Breast epithelium (tissue), 4 donors: ENCODE measurements around the gene ENOSF1. TPM values are rescaled to one million over a fixed set of nuclear protein-coding genes. Genes with fewer than 3 reads are reported as not detected.

Experiments
- DNase-seq, 2 donors: peaks; one replicate each; pipeline ENCODE4 v3.0.0-alpha.2; 2019; ENCODE audit warnings: low spot score in 2 of 2
- H3K27ac ChIP-seq, 2 donors: fragments of 200-600 bp; sonication (generic) in 1 of 2; one replicate each; pipeline ENCODE4 v1.5.1; 2016 to 2019; ENCODE audit warnings: mild to moderate bottlenecking in 1 of 2
- H3K27me3 ChIP-seq, 2 donors: fragments of 200-600 bp; sonication (generic) in 1 of 2; one replicate each; pipeline versions ENCODE4 v1.5.1 to v1.6.0; 2017 to 2019; ENCODE audit warnings: control low read depth in 1 of 2, mild to moderate bottlenecking in 1 of 2
- H3K36me3 ChIP-seq: fragments of 200-600 bp; one replicate; pipeline ENCODE4 v1.5.1; 2019
- H3K4me1 ChIP-seq, 2 donors: fragments of 200-600 bp; sonication (generic); one replicate each; pipeline ENCODE4 v1.5.1; 2016 to 2019; ENCODE audit warnings: control low read depth in 1 of 2
- H3K4me3 ChIP-seq, 3 donors: fragments of 200-600 bp; sonication (generic); 1 replicate in 2 of 3; 2 replicates in 1 of 3; pipeline ENCODE4 v1.5.1; 2016 to 2019; ENCODE audit warnings: mild to moderate bottlenecking in 3 of 3, moderate library complexity in 2 of 3
- H3K9me3 ChIP-seq, 2 donors: fragments of 200-600 bp; sonication (generic) in 1 of 2; one replicate each; pipeline ENCODE4 v1.5.1; 2016 to 2019; ENCODE audit warnings: control low read depth in 1 of 2
- CTCF ChIP-seq, 3 donors: fragments of 450-650 bp; IDR thresholded peaks; one replicate each; pipeline ENCODE4 v1.5.1; 2016 to 2017; ENCODE audit warnings: antibody characterized with exemption in 3 of 3, mild to moderate bottlenecking in 3 of 3, moderate library complexity in 3 of 3
- POLR2A ChIP-seq: fragments of 450-650 bp; IDR thresholded peaks from one replicate; pipeline ENCODE4 v1.6.1; 2016; ENCODE audit warnings: antibody characterized with exemption, mild to moderate bottlenecking, moderate library complexity
- POLR2AphosphoS5 ChIP-seq, 3 donors: sonication (generic); formaldehyde crosslinking; IDR thresholded peaks; one replicate each; pipeline ENCODE4 v1.6.1; 2017; ENCODE audit warnings: antibody characterized with exemption in 3 of 3
- intact Hi-C: fragments of 100-400 bp; cut with DNase I; formaldehyde crosslinking; loops from one replicate; pipeline ENCODE4 v1.15.1; 2023; ENCODE audit warnings: low total_unique reads
- total RNA-seq, 3 donors: library from RNA; depleted of rRNA; stranded (reverse); fragments of >200 nt; gene quantifications; one replicate each; pipeline ENCODE4 v1.1.0, GENCODE V29; 2016

Gene ENOSF1
- total RNA-seq, 3 donors from 2014 or later = 49.4 to 96.0 (median 90.1) TPM

- Histone ChIP-seq H3K4me3 (peak overlapping the region in 1 of 3 donors; percentile 84), H3K27ac (no peak overlapping the region), H3K9me3 (no peaks in the 10 kb centered on the region), H3K36me3 (no peaks in the 10 kb centered on the region), H3K4me1 (no peaks in the 10 kb centered on the region), H3K27me3 (no peaks in the 10 kb centered on the region)
- no peak for TF ChIP-seq CTCF (IDR thresholded peaks at IDR 0.05)
- TF ChIP-seq POLR2AphosphoS5 (IDR thresholded peaks at IDR 0.05) = no peak
- TF ChIP-seq POLR2A = no peak
- DNase-seq = no peak
- intact Hi-C loops = no loop called here
These were observed 53.4 kb downstream of the ENOSF1 start for GRCh38 chr18:658947-659533.

DNA sequence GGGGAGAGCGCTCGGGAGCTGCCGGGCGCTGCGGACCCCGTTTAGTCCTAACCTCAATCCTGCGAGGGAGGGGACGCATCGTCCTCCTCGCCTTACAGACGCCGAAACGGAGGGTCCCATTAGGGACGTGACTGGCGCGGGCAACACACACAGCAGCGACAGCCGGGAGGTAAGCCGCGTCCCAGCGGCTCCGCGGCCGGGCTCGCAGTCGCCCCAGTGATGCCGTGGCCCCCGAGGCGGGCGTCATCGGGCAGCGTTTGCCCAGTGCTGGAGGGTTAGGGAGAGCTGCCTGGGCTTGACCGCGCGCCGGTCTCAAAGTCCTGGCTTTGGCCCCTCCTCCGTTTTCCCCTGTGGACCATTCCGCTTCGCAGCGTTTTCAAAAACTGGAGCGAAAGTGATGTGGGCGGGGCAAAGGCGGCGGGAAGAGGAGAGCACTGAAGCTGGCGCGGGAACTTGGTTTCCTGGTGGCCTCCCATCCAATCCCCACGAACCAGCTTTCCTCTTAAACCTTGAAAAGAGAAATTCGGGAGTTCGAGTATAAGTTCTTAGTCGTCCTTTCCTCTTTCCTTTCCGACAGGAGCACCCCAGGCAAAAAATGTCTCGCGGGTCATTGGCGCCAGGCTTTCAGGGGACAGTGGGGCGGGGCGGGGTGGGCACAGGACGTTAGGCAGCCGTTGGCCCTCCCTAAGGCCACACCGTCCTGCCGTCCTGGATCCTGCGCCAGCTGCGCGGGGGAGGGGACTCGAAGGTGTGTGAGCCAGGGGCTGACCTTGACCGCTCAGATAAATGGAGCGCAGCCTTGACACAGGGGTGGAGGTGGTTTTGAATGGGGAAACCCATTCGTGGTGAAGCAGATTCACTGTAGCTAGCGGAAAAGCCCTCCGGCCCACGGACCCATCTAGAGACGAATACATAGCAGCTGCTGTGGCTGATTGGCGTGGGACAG, 54.2 kb downstream of the ENOSF1 start:
- TF ChIP-seq CTCF (IDR thresholded peaks at IDR 0.05) (no peak), POLR2AphosphoS5 (IDR thresholded peaks at IDR 0.05) (no peak), POLR2A (no peak)
- no peaks in the 10 kb centered on the region for H3K36me3 ChIP-seq
- H3K4me1 ChIP-seq = no peaks in the 10 kb centered on the region
- DNase-seq = peak; percentile 57 to 70
- H3K27me3 ChIP-seq = no peaks in the 10 kb centered on the region
- H3K27ac ChIP-seq = peak overlapping the region in 1 of 2 donors; percentile 17
- intact Hi-C loops = no loop called here
- H3K4me3 ChIP-seq = peak overlapping the region; percentile 50 to 84 (median 82)
- no peaks in the 10 kb centered on the region for H3K9me3 ChIP-seq

GRCh38 chr18:657311-658000, 55.0 kb downstream of the ENOSF1 start, which contains the start of gene TYMS:
Gene TYMS (plus strand): TSS chr18:657653. CDS start chr18:657743, 90 bp downstream.
- TF ChIP-seq POLR2A (no peak), CTCF (IDR thresholded peaks at IDR 0.05) (no peak), POLR2AphosphoS5 (IDR thresholded peaks at IDR 0.05) (no peak)
- Histone ChIP-seq H3K36me3 (no peaks in the 10 kb centered on the region), H3K4me1 (no peaks in the 10 kb centered on the region), H3K27me3 (no peaks in the 10 kb centered on the region), H3K9me3 (no peaks in the 10 kb centered on the region), H3K27ac (peak within 1 kb of the TSS in 1 of 2 donors; percentile 17), H3K4me3 (peak within 1 kb of the TSS; percentile 50 to 84 (median 82))
- DNase-seq = no peak
- intact Hi-C loops = no loop called here

GRCh38 chr18:655445-655844, 57.0 kb downstream of the ENOSF1 start:
- Histone ChIP-seq H3K36me3 (no peaks in the 10 kb centered on the region), H3K27me3 (no peaks in the 10 kb centered on the region), H3K9me3 (no peaks in the 10 kb centered on the region), H3K4me3 (no peak overlapping the region), H3K27ac (no peak overlapping the region), H3K4me1 (no peaks in the 10 kb centered on the region)
- intact Hi-C loops = no loop called here
- TF ChIP-seq POLR2A (no peak), POLR2AphosphoS5 (IDR thresholded peaks at IDR 0.05) (no peak), CTCF (IDR thresholded peaks at IDR 0.05) (no peak)
- no peak for DNase-seq
